Stimulated activated CD4-positive, alpha-beta T cell treated with anti-CD3 and anti-CD28 coated beads, Interleukin-4, amount 100 ng/mL, for 24 hours (primary cell): Measurements from ENCODE around the gene AFAP1.

ENCODE experiments used
- DNase-seq: peaks from one replicate; pipeline ENCODE4 v3.0.0-alpha.2; 2020

AFAP1 gene

GRCh38 chr4:7839856-7840255 lies 99.8 kb downstream of the AFAP1 start:
- DNase-seq, result no peak

- no peak for DNase-seq
Measured at GRCh38 chr4:7838136-7838782, 101.4 kb downstream of the AFAP1 start.

GRCh38 chr4:7837597-7838135 lies 102.0 kb downstream of the AFAP1 start:
- no peak for DNase-seq

- DNase-seq, result no peak
Measured at GRCh38 chr4:7831858-7832730, 107.6 kb downstream of the AFAP1 start.

GRCh38 chr4:7831330-7831729 lies 108.3 kb downstream of the AFAP1 start:
- DNase-seq, result peak; percentile 66

DNA sequence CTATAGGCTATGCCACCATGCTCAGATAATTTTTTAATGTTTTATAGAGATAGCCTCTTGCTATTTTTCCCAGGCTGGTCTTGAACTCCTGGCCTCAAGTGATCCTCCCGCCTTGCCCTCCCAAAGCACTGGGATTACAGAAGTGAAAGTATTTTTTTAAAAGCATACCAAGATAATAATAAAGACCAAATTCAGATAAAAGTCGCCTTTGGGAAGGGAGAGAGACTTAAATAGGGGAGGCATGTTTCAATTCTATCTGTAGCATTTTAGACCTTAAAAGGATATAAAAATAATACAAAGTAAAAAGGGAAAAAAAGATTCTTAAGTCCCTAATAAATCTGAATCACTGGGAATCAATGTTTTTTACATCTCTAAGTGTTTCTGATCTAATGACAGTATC lies 108.9 kb downstream of the AFAP1 start:
- DNase-seq, result no peak

- DNase-seq, result no peak
Measured at GRCh38 chr4:7829652-7830580, 109.7 kb downstream of the AFAP1 start.

- peak; percentile 10 for DNase-seq
Measured at GRCh38 chr4:7828793-7829301, 110.8 kb downstream of the AFAP1 start.

GRCh38 chr4:7828011-7828720 lies 111.5 kb downstream of the AFAP1 start:
- peak; percentile 59 for DNase-seq

GRCh38 chr4:7827566-7827965 lies 112.1 kb downstream of the AFAP1 start:
- DNase-seq, result no peak

DNA sequence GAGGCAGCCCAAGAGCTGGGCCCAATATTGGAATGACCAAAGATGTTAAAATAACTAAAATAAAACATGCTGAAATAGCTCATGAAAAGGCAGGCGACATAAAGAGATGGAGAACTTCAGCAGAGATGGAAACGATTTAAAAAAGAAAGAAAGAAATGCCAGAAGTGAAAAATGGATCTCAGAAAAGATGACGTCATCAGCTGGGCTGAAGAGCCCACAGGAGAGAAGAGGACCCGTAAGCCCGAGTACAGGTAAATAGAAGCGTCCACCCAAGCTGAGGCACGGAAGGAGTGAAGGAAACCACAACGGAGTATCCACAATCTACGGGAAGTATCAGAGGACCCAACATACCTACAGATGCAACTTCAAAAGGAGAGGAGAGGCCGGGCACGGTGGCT lies 112.8 kb downstream of the AFAP1 start:
- no peak for DNase-seq

DNA sequence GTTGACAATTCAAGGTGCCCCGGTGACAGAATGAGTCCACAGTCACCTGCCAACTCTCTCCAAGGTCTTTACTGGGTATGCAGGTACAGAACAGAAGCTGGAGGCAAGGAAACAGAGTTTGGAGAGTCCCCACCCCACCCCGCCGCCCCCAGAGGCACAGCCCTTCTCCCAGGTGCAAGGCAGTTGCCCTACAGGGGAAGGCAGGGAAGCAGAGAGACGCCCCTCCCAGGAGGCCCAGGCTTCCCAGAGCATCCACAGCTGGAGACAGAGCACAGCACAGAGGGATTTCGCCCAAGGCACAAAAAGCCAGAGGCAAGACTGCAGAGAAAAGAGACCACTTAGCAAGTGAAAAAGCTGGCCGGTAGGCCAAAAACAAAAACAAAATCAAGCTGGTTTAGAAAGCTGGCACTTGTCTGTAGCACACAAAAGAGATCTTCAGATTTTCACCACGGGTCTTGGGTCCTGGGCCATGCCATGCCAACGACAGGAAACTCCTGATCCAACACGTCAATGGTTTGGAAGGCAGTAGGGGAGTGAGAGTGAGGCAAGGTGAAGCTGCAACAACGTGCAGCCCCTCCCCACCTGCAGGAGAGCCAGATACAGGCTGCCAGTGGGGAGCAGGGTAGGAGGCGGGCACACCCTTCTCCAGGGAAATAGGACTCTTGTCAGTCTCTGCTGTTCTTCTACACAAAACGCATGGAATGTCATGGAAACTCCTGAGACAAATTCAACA lies 113.3 kb downstream of the AFAP1 start:
- no peak for DNase-seq

DNA sequence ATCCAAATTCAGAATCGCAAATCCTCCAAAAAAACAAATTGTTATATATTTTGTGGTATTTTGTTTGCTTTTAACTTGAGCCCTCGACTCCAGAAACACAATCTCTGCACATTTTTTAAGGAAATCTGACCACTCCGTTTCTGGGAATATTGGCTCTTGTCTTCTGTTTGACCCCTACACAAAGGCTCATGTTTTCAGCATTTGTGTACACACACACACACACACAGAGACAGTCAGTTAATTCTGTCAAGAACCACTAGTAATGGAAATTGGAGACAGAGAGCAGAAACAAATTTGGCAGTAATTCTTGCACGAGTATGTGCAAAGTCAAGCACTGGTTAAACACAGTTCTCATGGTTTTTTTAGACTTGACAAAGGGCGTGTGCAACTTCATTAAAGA lies 115.4 kb downstream of the AFAP1 start:
- DNase-seq, result no peak

DNA sequence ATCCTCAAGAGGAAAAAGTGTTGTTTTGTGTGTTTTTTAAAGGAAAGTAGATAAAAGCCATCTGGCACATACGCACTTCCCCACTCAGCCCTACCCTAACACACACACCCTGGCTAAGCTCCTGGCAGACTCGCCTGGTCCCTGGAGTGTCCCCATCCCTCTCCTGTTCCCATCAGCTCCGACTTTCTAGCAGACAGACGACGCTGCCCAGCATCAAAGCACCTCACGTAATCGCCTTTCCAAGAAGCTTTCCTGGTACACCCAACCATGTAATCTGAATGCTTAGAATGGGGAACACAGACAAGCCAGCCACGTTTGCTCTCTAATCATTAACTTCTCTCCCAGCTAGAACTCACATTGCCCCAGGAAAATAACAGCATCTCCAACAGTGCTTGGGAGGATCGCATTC lies 116.2 kb downstream of the AFAP1 start:
- no peak for DNase-seq

DNA sequence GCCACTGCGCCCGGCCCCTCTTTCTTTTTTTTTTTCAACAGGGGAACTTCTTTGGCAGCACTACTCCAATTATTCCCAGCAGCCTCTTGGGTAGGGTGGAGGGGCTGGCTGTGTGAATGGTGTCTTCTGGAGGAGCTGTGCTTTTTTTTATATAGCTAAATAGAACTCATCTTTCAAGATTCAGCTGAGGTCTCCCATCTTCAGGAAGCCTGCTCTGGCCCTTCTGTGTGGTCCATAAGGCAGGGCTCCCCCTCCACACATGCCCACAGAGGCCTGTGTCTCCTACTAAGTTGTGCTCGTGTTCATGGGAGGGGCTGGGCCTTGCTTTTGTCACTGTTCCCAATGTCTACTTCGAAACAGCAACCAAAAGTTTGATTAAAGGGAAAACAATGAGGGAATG lies 116.8 kb downstream of the AFAP1 start:
- DNase-seq, result no peak

- DNase-seq, result no peak
Measured at GRCh38 chr4:7822137-7822505, 117.5 kb downstream of the AFAP1 start.

DNA sequence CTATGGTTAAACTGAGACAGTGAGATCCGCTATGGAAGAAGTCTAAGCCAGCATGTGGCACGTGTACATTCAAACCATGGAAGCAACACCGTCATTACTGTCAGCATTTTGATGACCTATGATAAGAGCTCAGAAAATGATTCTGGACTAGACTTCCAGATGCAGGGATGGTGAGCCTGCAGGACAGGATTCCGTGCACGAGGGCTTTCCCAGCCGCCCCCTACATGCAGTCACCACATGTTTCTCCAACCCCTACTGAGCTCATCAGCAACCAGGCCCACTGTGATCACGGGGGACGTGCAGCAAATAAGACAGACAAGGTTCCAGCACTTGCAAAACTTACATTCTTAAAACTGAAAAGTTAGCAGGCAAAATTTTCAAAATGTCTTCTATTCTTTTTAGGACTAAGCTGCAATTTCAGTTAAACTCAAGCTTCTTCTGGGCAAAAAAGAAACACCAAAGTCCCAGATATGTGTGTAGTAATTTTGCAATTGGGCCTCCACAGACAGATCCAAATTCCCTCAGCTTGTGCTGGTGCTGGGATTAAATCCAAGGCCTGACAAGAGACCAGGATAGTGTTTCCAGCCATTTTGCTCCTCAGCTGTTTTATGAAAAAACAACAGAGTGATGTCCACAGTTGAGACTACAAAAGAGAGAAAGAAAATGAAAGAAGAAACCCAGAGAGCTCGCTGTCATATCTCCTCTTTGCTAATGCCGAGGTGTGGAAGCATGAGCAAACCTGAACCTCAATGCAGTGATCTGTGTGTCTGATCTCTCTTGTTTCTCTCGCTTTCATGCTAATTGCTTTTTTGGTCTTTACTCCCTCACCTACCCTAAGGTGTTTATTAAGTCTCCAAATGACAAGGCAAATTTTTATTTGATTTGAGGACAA lies 118.2 kb downstream of the AFAP1 start:
- DNase-seq, result no peak

DNA sequence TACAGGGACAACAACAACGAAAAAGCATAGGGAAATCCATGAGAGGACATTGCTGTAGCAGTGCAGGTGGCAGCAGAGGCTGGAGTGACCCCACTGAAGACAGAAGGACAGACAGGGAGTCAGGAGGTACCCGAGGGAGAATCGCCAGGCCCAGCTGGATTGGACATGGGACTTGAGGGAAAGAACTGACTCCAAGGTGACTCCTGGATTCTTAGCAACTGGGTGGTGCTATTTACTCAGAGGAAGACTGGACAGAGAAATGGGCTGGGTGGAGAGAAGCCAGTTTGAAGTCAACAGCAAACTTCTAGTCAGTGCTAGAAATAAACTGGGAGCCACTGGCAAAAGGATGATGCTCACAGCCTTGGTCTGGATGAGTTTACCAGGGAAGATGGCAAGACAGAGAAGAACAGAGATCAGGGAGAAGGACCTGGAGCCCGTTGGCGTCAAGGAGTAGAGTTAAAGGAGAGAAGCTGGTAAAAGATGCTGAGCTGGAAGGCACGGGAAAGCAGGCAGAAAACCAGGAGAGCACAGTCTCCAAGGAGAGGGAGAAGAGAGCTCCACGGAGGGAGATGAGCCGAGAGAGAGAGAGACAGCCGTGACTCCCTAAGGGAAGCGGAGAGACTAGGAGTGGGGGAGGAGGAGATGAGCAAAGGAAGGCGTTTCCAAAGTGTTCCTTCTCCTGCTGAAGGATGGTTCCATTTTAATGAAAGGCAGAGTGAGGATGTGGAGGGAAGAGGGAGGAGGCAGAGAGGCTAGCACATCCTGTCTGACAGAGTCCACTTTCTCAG lies 119.4 kb downstream of the AFAP1 start:
- DNase-seq, result no peak

GRCh38 chr4:7819446-7819845 lies 120.2 kb downstream of the AFAP1 start:
- no peak for DNase-seq
